Activated naive CD4-positive, alpha-beta T cell treated with anti-CD3 and anti-CD28 coated beads for 36 hours (primary cell): ENCODE data around the gene PHEX. TPM values are rescaled to one million over a fixed set of nuclear protein-coding genes. Genes with fewer than 3 reads are reported as not detected.

Source experiments
- CTCF ChIA-PET: fragments of 350-600 bp; sonication (Branson Sonifier 250); formaldehyde crosslinking; loops from one replicate; lab custom pipeline; 2021; ENCODE audit warnings: antibody characterized with exemption; lab: Charles Lee
- DNase-seq: peaks from one replicate; pipeline ENCODE4 v3.0.0-alpha.2; 2020
- H3K27ac Mint-ChIP-seq: one replicate; pipeline ENCODE4 v1.8.0; 2021; ENCODE audit warnings: mild to moderate bottlenecking, mixed read lengths
- H3K27me3 Mint-ChIP-seq: one replicate; pipeline ENCODE4 v1.8.0; 2021; ENCODE audit warnings: low read depth, mixed read lengths
- H3K36me3 Mint-ChIP-seq: one replicate; pipeline ENCODE4 v1.8.0; 2021; ENCODE audit warnings: low read depth, mixed read lengths
- H3K4me1 Mint-ChIP-seq: one replicate; pipeline ENCODE4 v1.8.0; 2021; ENCODE audit warnings: low read depth, mixed read lengths
- H3K4me3 Mint-ChIP-seq: one replicate; pipeline ENCODE4 v1.8.0; 2021; ENCODE audit warnings: mild to moderate bottlenecking, moderate library complexity, mixed read lengths
- H3K9me3 Mint-ChIP-seq: one replicate; pipeline ENCODE4 v1.8.0; 2021; ENCODE audit warnings: mixed read lengths
- intact Hi-C: fragments of 100-400 bp; cut with micrococcal nuclease; formaldehyde crosslinking; loops from one replicate; pipeline ENCODE4 v1.15.1; 2023
- total RNA-seq, 2 experiments: library from RNA; stranded (reverse); gene quantifications; one replicate each; pipeline ENCODE4 v1.2.3, GENCODE V29; 2021

Gene PHEX
- total RNA-seq, 2 experiments from 2014 or later = 0.31 to 0.64 TPM

- H3K27ac Mint-ChIP-seq = no peak overlapping the region
- H3K4me3 Mint-ChIP-seq = no peak overlapping the region
- CTCF ChIA-PET = no interaction called here
- no peak for DNase-seq
- no peaks in the 10 kb centered on the region for H3K36me3 Mint-ChIP-seq
- no peaks in the 10 kb centered on the region for H3K9me3 Mint-ChIP-seq
- H3K27me3 Mint-ChIP-seq = peaks cover 3% of the 10 kb centered on the region
- no peaks in the 10 kb centered on the region for H3K4me1 Mint-ChIP-seq
- intact Hi-C loops = no loop called here
Measured at GRCh38 chrX:22164770-22165388, 132.8 kb downstream of the PHEX start.

- no peak overlapping the region for H3K27ac Mint-ChIP-seq
- H3K27me3 Mint-ChIP-seq = peaks cover 3% of the 10 kb centered on the region
- intact Hi-C loops = no loop called here
- no peak for DNase-seq
- no peaks in the 10 kb centered on the region for H3K4me1 Mint-ChIP-seq
- CTCF ChIA-PET = no interaction called here
- no peak overlapping the region for H3K4me3 Mint-ChIP-seq
- no peaks in the 10 kb centered on the region for H3K36me3 Mint-ChIP-seq
- H3K9me3 Mint-ChIP-seq = no peaks in the 10 kb centered on the region
Measured at GRCh38 chrX:22165732-22166457, 133.8 kb downstream of the PHEX start.

- Mint-ChIP-seq H3K9me3 (no peaks in the 10 kb centered on the region), H3K36me3 (no peaks in the 10 kb centered on the region), H3K4me3 (no peak overlapping the region), H3K27ac (no peak overlapping the region), H3K27me3 (no peaks in the 10 kb centered on the region), H3K4me1 (no peaks in the 10 kb centered on the region)
- DNase-seq = no peak
- CTCF ChIA-PET = no interaction called here
- intact Hi-C loops = no loop called here
Measured at GRCh38 chrX:22171287-22172060, 139.3 kb downstream of the PHEX start.

GRCh38 chrX:22173966-22174365 lies 141.8 kb downstream of the PHEX start:
- Mint-ChIP-seq H3K27ac (no peak overlapping the region), H3K9me3 (no peaks in the 10 kb centered on the region), H3K4me3 (no peak overlapping the region), H3K36me3 (no peaks in the 10 kb centered on the region), H3K4me1 (no peaks in the 10 kb centered on the region), H3K27me3 (no peaks in the 10 kb centered on the region)
- CTCF ChIA-PET = no interaction called here
- intact Hi-C loops = no loop called here
- no peak for DNase-seq

GRCh38 chrX:22177950-22178515 lies 145.9 kb downstream of the PHEX start:
- Mint-ChIP-seq H3K9me3 (no peaks in the 10 kb centered on the region), H3K27me3 (no peaks in the 10 kb centered on the region), H3K27ac (no peak overlapping the region), H3K36me3 (no peaks in the 10 kb centered on the region), H3K4me3 (no peak overlapping the region), H3K4me1 (no peaks in the 10 kb centered on the region)
- intact Hi-C loops = no loop called here
- no peak for DNase-seq
- CTCF ChIA-PET = interaction anchor here (0.7 to 2.0 kb wide), 2 partner anchors 44 to 193 kb away, joined by 3 to 6 read pairs; no protein-coding TSS in a partner anchor

GRCh38 chrX:22184096-22184495 lies 152.0 kb downstream of the PHEX start:
- Mint-ChIP-seq H3K9me3 (no peaks in the 10 kb centered on the region), H3K36me3 (no peaks in the 10 kb centered on the region), H3K4me1 (no peaks in the 10 kb centered on the region), H3K27ac (no peak overlapping the region), H3K4me3 (no peak overlapping the region), H3K27me3 (no peaks in the 10 kb centered on the region)
- no peak for DNase-seq
- CTCF ChIA-PET = no interaction called here
- intact Hi-C loops = no loop called here

- no peaks in the 10 kb centered on the region for H3K27me3 Mint-ChIP-seq
- no peak overlapping the region for H3K27ac Mint-ChIP-seq
- H3K9me3 Mint-ChIP-seq = no peaks in the 10 kb centered on the region
- no peaks in the 10 kb centered on the region for H3K4me1 Mint-ChIP-seq
- CTCF ChIA-PET = no interaction called here
- intact Hi-C loops = no loop called here
- no peak overlapping the region for H3K4me3 Mint-ChIP-seq
- DNase-seq = no peak
- no peaks in the 10 kb centered on the region for H3K36me3 Mint-ChIP-seq
Measured at GRCh38 chrX:22186165-22186564, 154.0 kb downstream of the PHEX start.

- CTCF ChIA-PET = interaction anchor here (0.6 to 3.9 kb wide), 3 partner anchors 57 to 1656 kb away, joined by 3 to 15 read pairs (median 4); no protein-coding TSS in a partner anchor
- Mint-ChIP-seq H3K27me3 (no peaks in the 10 kb centered on the region), H3K4me3 (no peak overlapping the region), H3K27ac (no peak overlapping the region), H3K9me3 (no peaks in the 10 kb centered on the region), H3K4me1 (peaks cover 3% of the 10 kb centered on the region), H3K36me3 (no peaks in the 10 kb centered on the region)
- intact Hi-C loops = loop anchor here (1.0 to 5.0 kb wide), 4 partner anchors 56 to 353 kb away; partner anchors contain the start of gene MBTPS2
- DNase-seq = peak; percentile 71
Measured at GRCh38 chrX:22192419-22193060, 160.4 kb downstream of the PHEX start.

GRCh38 chrX:22193851-22194659 lies 161.9 kb downstream of the PHEX start:
- H3K27ac Mint-ChIP-seq = no peak overlapping the region
- no peaks in the 10 kb centered on the region for H3K36me3 Mint-ChIP-seq
- H3K9me3 Mint-ChIP-seq = no peaks in the 10 kb centered on the region
- CTCF ChIA-PET = interaction anchor here (1.6 to 3.9 kb wide), 2 partner anchors 58 to 209 kb away, joined by 3 to 15 read pairs; no protein-coding TSS in a partner anchor
- intact Hi-C loops = loop anchor here (5.0 kb wide), 1 partner anchor 112 kb away; no protein-coding TSS in a partner anchor
- peaks cover 3% of the 10 kb centered on the region for H3K4me1 Mint-ChIP-seq
- no peak overlapping the region for H3K4me3 Mint-ChIP-seq
- peaks cover 1% of the 10 kb centered on the region for H3K27me3 Mint-ChIP-seq
- no peak for DNase-seq

GRCh38 chrX:22194660-22194945 lies 162.5 kb downstream of the PHEX start:
- H3K27me3 Mint-ChIP-seq = peaks cover 2% of the 10 kb centered on the region
- peaks cover 3% of the 10 kb centered on the region for H3K4me1 Mint-ChIP-seq
- no peaks in the 10 kb centered on the region for H3K36me3 Mint-ChIP-seq
- no peak for DNase-seq
- intact Hi-C loops = loop anchor here (5.0 kb wide), 1 partner anchor 112 kb away; no protein-coding TSS in a partner anchor
- H3K9me3 Mint-ChIP-seq = no peaks in the 10 kb centered on the region
- no peak overlapping the region for H3K27ac Mint-ChIP-seq
- CTCF ChIA-PET = interaction anchor here (1.6 to 3.9 kb wide), 2 partner anchors 59 to 209 kb away, joined by 3 to 15 read pairs; no protein-coding TSS in a partner anchor
- no peak overlapping the region for H3K4me3 Mint-ChIP-seq

- H3K27ac Mint-ChIP-seq = no peak overlapping the region
- no peaks in the 10 kb centered on the region for H3K9me3 Mint-ChIP-seq
- H3K4me3 Mint-ChIP-seq = no peak overlapping the region
- H3K36me3 Mint-ChIP-seq = no peaks in the 10 kb centered on the region
- CTCF ChIA-PET = interaction anchor here (1.7 kb wide), 1 partner anchor 61 kb away, joined by 5 read pairs; no protein-coding TSS in a partner anchor
- H3K4me1 Mint-ChIP-seq = peaks cover 3% of the 10 kb centered on the region
- intact Hi-C loops = no loop called here
- DNase-seq = no peak
- peaks cover 2% of the 10 kb centered on the region for H3K27me3 Mint-ChIP-seq
Measured at GRCh38 chrX:22196149-22196548, 164.0 kb downstream of the PHEX start.
